GM12874 (cell line): ENCODE results near the gene FOS.

Experiments used
- TF ChIP-seq, protein P1 (sequence below): IDR thresholded peaks from 2 replicates; pipeline ENCODE4 v1.5.1; 2011; ENCODE audit warnings: low read depth, mild to moderate bottlenecking, control low read depth, low read length, moderate library complexity; ENCODE audit not compliant: insufficient read depth

The FOS gene

DNA sequence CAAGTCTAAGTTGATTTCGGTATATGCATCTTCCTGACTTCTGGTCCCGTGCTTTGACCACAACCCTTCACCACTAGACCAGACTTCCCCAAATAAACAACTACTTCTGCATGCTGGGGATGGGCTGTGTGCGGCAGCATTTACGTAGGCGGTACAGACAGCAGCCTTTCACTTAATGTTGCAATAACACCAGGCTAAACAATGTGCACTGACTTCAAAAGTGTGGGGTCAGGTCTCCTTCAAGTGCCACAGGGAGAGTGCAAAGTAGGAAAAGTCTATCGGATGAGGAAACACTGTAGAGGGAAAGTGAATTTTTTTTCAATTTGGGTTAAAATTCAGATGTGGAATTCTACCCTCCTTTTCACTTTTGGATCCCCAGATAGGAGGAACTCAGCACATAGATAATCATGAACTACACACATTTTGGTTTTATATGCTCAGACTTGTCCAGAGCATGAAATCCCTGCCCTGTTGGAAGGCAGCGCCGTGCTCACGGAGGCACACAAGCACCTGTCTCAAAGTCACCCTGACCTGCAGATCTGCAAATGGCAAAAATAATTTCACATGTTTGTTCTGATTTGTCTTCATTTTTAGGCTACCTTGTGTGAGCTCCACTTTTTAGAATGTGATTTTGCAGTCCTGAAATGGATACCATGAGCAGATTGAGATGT, 3.6 kb upstream of the FOS start:
- TF ChIP-seq, protein P1, sequence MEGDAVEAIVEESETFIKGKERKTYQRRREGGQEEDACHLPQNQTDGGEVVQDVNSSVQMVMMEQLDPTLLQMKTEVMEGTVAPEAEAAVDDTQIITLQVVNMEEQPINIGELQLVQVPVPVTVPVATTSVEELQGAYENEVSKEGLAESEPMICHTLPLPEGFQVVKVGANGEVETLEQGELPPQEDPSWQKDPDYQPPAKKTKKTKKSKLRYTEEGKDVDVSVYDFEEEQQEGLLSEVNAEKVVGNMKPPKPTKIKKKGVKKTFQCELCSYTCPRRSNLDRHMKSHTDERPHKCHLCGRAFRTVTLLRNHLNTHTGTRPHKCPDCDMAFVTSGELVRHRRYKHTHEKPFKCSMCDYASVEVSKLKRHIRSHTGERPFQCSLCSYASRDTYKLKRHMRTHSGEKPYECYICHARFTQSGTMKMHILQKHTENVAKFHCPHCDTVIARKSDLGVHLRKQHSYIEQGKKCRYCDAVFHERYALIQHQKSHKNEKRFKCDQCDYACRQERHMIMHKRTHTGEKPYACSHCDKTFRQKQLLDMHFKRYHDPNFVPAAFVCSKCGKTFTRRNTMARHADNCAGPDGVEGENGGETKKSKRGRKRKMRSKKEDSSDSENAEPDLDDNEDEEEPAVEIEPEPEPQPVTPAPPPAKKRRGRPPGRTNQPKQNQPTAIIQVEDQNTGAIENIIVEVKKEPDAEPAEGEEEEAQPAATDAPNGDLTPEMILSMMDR, result no peak

DNA sequence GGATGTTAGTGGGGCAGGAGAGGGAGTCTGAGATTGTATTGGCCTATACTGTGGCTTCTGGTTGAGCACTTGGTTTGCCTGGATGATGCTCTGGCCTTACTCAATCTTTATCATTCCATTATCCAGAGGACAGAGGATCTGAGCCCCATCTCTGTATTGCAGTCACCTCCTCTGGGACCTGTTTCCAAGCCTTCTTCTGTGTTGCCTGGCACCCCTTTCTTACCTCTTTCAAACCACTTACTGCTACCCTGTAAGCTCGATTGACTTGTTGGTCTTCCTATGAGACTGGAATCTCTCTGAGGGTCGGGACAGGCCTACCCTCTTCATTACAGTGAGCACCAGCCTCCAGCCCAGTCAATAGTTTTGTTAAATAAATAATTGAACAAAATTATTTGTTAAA, 3.0 kb upstream of the FOS start:
- TF ChIP-seq, protein P1, result no peak

DNA sequence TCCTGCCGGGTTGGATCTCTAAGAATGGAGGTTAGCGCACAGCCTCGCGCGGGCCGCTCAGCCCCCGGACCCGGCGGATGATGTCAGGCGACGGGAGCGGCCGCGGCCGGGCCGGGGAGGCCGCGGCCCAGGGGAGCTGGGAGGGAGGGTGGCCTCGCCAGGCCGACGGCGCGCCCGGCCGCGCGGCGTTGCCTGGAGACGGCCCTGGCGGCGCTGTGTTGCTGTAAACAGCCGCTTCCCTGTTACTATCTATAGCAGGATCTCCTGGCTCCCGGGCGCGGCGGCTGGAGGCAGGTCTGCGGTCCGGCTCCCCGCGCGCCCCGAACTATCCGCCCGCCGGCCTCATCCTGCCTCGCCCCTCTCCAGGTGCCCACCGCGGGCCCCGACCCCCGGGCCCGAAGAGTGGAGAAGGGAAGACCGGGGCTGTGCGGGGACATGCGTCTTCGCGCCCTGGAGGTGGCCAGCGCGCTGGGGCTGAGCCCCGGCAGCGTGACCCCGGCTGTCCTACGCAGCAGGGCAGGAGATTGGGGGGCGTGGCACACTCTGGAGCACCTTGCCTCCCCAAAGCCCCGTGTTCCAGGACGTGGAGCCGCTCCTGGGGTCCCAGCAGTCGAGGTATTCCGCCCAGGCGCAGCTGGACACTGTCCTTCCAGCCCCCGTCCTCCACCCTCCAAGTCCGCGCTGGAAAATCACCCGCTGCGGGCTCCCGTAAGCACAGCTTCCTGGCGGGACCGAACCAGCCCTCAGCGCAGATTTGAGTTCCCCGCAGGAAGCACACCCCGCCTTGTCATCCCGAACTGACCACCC, 1.4 kb upstream of the FOS start:
- TF ChIP-seq, protein P1, result no peak

DNA sequence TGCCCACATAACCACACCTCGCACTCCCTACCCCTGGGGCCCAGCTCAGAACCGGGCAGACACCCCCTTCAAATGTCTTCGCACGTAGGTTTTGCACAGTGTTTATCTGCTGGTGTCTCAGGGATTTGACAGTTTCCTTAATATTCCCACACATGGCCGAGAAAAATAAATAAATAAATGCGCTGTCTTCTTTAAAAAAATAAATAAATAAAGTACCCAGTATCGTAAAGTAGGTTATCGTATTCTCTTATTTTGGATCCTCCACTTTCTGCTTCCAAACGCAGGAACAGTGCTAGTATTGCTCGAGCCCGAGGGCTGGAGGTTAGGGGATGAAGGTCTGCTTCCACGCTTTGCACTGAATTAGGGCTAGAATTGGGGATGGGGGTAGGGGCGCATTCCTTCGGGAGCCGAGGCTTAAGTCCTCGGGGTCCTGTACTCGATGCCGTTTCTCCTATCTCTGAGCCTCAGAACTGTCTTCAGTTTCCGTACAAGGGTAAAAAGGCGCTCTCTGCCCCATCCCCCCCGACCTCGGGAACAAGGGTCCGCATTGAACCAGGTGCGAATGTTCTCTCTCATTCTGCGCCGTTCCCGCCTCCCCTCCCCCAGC, 710 bp upstream of the FOS start:
- TF ChIP-seq, protein P1, result no peak

DNA sequence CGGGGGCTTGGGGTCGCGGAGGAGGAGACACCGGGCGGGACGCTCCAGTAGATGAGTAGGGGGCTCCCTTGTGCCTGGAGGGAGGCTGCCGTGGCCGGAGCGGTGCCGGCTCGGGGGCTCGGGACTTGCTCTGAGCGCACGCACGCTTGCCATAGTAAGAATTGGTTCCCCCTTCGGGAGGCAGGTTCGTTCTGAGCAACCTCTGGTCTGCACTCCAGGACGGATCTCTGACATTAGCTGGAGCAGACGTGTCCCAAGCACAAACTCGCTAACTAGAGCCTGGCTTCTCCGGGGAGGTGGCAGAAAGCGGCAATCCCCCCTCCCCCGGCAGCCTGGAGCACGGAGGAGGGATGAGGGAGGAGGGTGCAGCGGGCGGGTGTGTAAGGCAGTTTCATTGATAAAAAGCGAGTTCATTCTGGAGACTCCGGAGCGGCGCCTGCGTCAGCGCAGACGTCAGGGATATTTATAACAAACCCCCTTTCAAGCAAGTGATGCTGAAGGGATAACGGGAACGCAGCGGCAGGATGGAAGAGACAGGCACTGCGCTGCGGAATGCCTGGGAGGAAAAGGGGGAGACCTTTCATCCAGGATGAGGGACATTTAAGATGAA, 630 bp downstream of the FOS start:
- TF ChIP-seq, protein P1, result no peak

DNA sequence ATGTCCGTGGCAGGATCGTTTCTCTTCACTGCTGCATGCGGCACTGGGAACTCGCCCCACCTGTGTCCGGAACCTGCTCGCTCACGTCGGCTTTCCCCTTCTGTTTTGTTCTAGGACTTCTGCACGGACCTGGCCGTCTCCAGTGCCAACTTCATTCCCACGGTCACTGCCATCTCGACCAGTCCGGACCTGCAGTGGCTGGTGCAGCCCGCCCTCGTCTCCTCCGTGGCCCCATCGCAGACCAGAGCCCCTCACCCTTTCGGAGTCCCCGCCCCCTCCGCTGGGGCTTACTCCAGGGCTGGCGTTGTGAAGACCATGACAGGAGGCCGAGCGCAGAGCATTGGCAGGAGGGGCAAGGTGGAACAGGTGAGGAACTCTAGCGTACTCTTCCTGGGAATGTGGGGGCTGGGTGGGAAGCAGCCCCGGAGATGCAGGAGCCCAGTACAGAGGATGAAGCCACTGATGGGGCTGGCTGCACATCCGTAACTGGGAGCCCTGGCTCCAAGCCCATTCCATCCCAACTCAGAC, 1.2 kb downstream of the FOS start:
- TF ChIP-seq, protein P1, result no peak
